ENCODE data around the gene ZNF286A. TPM values are rescaled to one million over a fixed set of nuclear protein-coding genes. Genes with fewer than 3 reads are reported as not detected.
"Not testable (repeated sequence)": the region's sequence is repeated elsewhere in the genome, so short reads cannot be mapped to it uniquely, and the experiment has no call there.

The ZNF286A gene
- total RNA-seq, 6 experiments from 2014 or later: 20.6 to 24.5 (median 22.5) TPM

DNA sequence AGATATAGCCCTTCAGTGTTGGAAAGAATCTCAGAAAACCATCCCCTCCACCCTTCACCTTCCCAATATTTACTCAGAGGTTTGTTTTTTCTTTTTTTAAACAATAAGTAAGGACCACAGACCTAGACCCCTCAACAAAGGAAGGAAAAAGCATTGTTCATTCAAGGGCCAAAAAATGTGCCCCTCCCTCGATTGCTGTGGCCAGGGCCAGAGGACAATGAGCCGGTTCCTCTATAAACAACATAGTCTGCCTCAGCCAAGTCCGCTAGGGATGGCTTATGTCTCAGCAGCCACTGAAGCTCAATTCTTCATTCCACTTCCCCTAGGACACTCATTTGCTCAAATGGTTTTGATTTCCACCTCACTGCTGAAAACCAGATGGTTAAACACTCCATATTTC, 39.5 kb upstream of the ZNF286A start:
- no peak for DNase-seq
- H3K9me3 Mint-ChIP-seq: no peaks in the 10 kb centered on the region
- H3K27ac Mint-ChIP-seq: no peak overlapping the region
- H3K36me3 Mint-ChIP-seq (ENCODE audit: low read depth): peaks cover 18% of the 10 kb centered on the region
- H3K4me3 Mint-ChIP-seq: no peak overlapping the region
- TF ChIP-seq, protein P1, sequence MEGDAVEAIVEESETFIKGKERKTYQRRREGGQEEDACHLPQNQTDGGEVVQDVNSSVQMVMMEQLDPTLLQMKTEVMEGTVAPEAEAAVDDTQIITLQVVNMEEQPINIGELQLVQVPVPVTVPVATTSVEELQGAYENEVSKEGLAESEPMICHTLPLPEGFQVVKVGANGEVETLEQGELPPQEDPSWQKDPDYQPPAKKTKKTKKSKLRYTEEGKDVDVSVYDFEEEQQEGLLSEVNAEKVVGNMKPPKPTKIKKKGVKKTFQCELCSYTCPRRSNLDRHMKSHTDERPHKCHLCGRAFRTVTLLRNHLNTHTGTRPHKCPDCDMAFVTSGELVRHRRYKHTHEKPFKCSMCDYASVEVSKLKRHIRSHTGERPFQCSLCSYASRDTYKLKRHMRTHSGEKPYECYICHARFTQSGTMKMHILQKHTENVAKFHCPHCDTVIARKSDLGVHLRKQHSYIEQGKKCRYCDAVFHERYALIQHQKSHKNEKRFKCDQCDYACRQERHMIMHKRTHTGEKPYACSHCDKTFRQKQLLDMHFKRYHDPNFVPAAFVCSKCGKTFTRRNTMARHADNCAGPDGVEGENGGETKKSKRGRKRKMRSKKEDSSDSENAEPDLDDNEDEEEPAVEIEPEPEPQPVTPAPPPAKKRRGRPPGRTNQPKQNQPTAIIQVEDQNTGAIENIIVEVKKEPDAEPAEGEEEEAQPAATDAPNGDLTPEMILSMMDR (IDR thresholded peaks at IDR 0.05): no peak
- H3K27me3 Mint-ChIP-seq (ENCODE audit: insufficient read depth): no peaks in the 10 kb centered on the region; the same call in 1 of the 2 replicates
- peaks cover 40% of the 10 kb centered on the region for H3K4me1 Mint-ChIP-seq (ENCODE audit: low read depth)

DNA sequence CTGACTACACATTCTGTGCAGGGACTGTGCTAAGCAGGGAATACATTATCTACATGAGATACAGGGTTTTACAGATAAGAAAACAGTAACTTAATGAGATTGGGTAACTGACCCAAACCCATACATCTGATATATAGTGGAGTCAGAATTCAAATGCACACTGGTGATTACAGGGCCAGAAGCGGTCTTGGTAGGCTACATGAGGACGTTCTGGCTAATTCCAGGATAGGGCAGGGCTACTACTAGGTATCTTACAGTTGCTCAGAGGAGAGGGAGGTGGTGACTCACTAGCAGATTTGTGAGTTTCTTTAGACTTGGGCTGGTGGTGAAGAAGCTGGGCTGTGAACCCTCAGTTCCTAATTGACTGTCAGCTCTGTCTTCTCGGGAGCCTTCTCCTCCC, 36.9 kb upstream of the ZNF286A start:
- Mint-ChIP-seq H3K4me3 (no peak overlapping the region), H3K9me3 (no peaks in the 10 kb centered on the region), H3K27ac (no peak overlapping the region), H3K27me3 (ENCODE audit: insufficient read depth) (no peaks in the 10 kb centered on the region; the same call in 1 of the 2 replicates), H3K4me1 (ENCODE audit: low read depth) (peaks cover 29% of the 10 kb centered on the region), H3K36me3 (ENCODE audit: low read depth) (peaks cover 17% of the 10 kb centered on the region)
- no peak for DNase-seq
- TF ChIP-seq, protein P1 (IDR thresholded peaks at IDR 0.05): no peak

DNA sequence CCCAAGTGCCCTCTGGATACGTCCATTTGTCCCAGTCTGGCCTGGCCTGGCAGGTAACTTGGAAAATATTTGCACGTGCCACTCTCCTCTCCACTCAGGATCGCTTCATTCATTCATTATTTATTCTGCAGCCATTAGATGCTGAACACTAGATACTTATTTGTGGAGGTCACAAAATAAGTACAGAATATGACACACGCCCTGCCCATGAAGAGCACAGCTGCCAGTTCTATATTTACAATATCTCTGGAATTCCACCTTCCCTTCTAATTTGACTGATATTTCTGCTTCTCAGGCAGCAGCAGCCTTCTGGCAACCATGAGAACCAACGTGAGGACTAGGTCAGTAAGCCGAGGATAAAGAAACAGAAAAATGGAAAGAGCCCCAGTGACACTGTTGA, 36.4 kb upstream of the ZNF286A start:
- no peaks in the 10 kb centered on the region; the same call in 1 of the 2 replicates for H3K27me3 Mint-ChIP-seq (ENCODE audit: insufficient read depth)
- DNase-seq: no peak
- no peak overlapping the region for H3K27ac Mint-ChIP-seq
- TF ChIP-seq, protein P1 (IDR thresholded peaks at IDR 0.05): no peak
- H3K36me3 Mint-ChIP-seq (ENCODE audit: low read depth): peaks cover 13% of the 10 kb centered on the region; the same call in 1 of the 2 replicates
- no peaks in the 10 kb centered on the region for H3K9me3 Mint-ChIP-seq
- H3K4me1 Mint-ChIP-seq (ENCODE audit: low read depth): peaks cover 24% of the 10 kb centered on the region
- no peak overlapping the region for H3K4me3 Mint-ChIP-seq

DNA sequence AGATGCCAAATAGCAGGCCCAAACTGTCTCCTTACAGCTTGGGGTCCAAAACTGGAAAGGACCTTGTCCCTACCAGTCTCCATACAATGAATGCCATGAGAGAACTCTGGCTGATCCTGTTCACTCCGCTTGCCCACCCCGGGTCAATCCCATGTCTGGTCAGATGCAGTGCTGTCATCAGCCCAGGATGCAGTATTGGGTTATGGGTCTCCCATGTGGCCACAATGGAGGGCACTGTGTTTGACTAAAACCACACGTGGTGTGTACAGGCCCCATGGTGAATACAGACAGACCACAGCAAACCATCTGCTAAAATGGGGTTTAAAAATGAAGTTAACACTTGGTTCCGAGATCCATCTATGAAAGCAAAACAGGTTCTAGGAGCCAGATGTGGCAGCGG, 35.9 kb upstream of the ZNF286A start:
- no peak overlapping the region for H3K27ac Mint-ChIP-seq
- no peaks in the 10 kb centered on the region for H3K9me3 Mint-ChIP-seq
- TF ChIP-seq, protein P1 (IDR thresholded peaks at IDR 0.05): no peak
- DNase-seq: no peak
- no peaks in the 10 kb centered on the region; the same call in 1 of the 2 replicates for H3K27me3 Mint-ChIP-seq (ENCODE audit: insufficient read depth)
- no peak overlapping the region for H3K4me3 Mint-ChIP-seq
- H3K36me3 Mint-ChIP-seq (ENCODE audit: low read depth): peaks cover 13% of the 10 kb centered on the region; the same call in 1 of the 2 replicates
- peaks cover 19% of the 10 kb centered on the region for H3K4me1 Mint-ChIP-seq (ENCODE audit: low read depth)

DNA sequence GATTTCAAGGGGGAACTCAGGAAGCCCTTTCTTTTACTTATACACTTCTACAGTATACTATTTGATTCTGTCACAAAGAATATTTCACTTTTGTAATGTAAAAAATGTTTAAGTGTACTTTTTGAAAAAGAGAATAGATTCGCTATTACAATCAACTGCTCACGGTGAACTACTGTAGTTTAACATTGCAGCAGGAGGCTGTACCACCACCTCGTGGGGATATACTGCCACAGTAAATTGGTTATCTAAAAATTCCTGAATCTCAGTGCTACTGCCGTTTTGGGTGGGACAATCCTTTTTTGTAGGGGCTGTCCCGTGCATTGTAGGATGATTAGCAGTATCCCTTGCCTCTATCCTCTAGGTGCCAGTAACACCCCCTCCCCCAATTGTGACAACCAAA, 30.0 kb upstream of the ZNF286A start:
- not testable (repeated sequence) for H3K4me1 Mint-ChIP-seq (ENCODE audit: low read depth); H3K27me3 Mint-ChIP-seq (ENCODE audit: insufficient read depth); H3K4me3 Mint-ChIP-seq; H3K27ac Mint-ChIP-seq; H3K36me3 Mint-ChIP-seq (ENCODE audit: low read depth); H3K9me3 Mint-ChIP-seq; DNase-seq
- TF ChIP-seq, protein P1 (IDR thresholded peaks at IDR 0.05): peak; percentile 43; the same call in 1 of the 2 replicates

GRCh38 chr17:15674640-15675039, 24.9 kb upstream of the ZNF286A start:
- DNase-seq; H3K27me3 Mint-ChIP-seq (ENCODE audit: insufficient read depth); H3K27ac Mint-ChIP-seq; H3K9me3 Mint-ChIP-seq; H3K4me3 Mint-ChIP-seq; H3K4me1 Mint-ChIP-seq (ENCODE audit: low read depth): not testable (repeated sequence)
- peaks cover 13% of the 10 kb centered on the region for H3K36me3 Mint-ChIP-seq (ENCODE audit: low read depth)

GRCh38 chr17:15675991-15676390, 23.6 kb upstream of the ZNF286A start:
- not testable (repeated sequence) for H3K27me3 Mint-ChIP-seq (ENCODE audit: insufficient read depth); H3K27ac Mint-ChIP-seq; H3K4me3 Mint-ChIP-seq; H3K9me3 Mint-ChIP-seq; DNase-seq; H3K4me1 Mint-ChIP-seq (ENCODE audit: low read depth)
- H3K36me3 Mint-ChIP-seq (ENCODE audit: low read depth): peaks cover 13% of the 10 kb centered on the region

- H3K4me3 Mint-ChIP-seq: peak overlapping the region; percentile 95
These were observed 16.4 kb upstream of the ZNF286A start for GRCh38 chr17:15683135-15683534.

More at GRCh38 chr17:15683135-15683534, 16.4 kb upstream of the ZNF286A start:
- peaks cover 20% of the 10 kb centered on the region for H3K4me1 Mint-ChIP-seq (ENCODE audit: low read depth)
- H3K9me3 Mint-ChIP-seq; DNase-seq; H3K27me3 Mint-ChIP-seq (ENCODE audit: insufficient read depth); H3K27ac Mint-ChIP-seq; H3K36me3 Mint-ChIP-seq (ENCODE audit: low read depth): not testable (repeated sequence)
